HEK293 (cell line): ENCODE measurements around the gene OPTN.

Source experiments
- GFI1B ChIP-seq: fragments of 450-650 bp; formaldehyde crosslinking; IDR thresholded peaks from 2 replicates; pipeline ENCODE4 v1.5.1; 2016; ENCODE audit warnings: missing biosample characterization, missing genetic modification characterization
- HOXA7 ChIP-seq: sonication (generic); formaldehyde crosslinking; IDR thresholded peaks from 2 replicates; pipeline ENCODE4 v1.8.1; 2022; ENCODE audit warnings: missing genetic modification reagents, borderline replicate concordance
- KLF9 ChIP-seq: fragments of 450-650 bp; formaldehyde crosslinking; IDR thresholded peaks from 2 replicates; pipeline ENCODE4 v1.5.1; 2016; ENCODE audit warnings: missing biosample characterization, missing genetic modification characterization, low read depth
- OSR2 ChIP-seq: fragments of 450-650 bp; formaldehyde crosslinking; IDR thresholded peaks from 2 replicates; pipeline ENCODE4 v1.5.1; 2016; ENCODE audit warnings: missing biosample characterization, missing genetic modification characterization
- PATZ1 ChIP-seq: fragments of 450-650 bp; formaldehyde crosslinking; IDR thresholded peaks from 2 replicates; pipeline ENCODE4 v1.5.1; 2016; ENCODE audit warnings: missing biosample characterization, missing genetic modification characterization
- SP2 ChIP-seq: fragments of 450-650 bp; formaldehyde crosslinking; IDR thresholded peaks from 2 replicates; pipeline ENCODE4 v1.5.1; 2016; ENCODE audit warnings: missing biosample characterization, missing genetic modification characterization
- TSHZ1 ChIP-seq: fragments of 450-650 bp; formaldehyde crosslinking; IDR thresholded peaks from 2 replicates; pipeline ENCODE4 v1.5.1; 2016; ENCODE audit warnings: missing biosample characterization, missing genetic modification characterization, borderline replicate concordance
- ZBTB11 ChIP-seq: fragments of 450-650 bp; formaldehyde crosslinking; conservative IDR thresholded peaks from 2 replicates; pipeline ENCODE4 v1.5.1; 2016; ENCODE audit warnings: low read depth, missing biosample characterization, missing genetic modification characterization
- ZBTB48 ChIP-seq: fragments of 450-650 bp; formaldehyde crosslinking; IDR thresholded peaks from 2 replicates; pipeline ENCODE4 v1.5.1; 2016; ENCODE audit warnings: missing biosample characterization, missing genetic modification characterization
- ZNF23 ChIP-seq: fragments of 450-650 bp; formaldehyde crosslinking; IDR thresholded peaks from 2 replicates; pipeline ENCODE4 v1.5.1; 2016; ENCODE audit warnings: missing biosample characterization, missing genetic modification characterization, borderline replicate concordance
- ZNF239 ChIP-seq: fragments of 450-650 bp; formaldehyde crosslinking; IDR thresholded peaks from 2 replicates; pipeline ENCODE4 v1.5.1; 2016; ENCODE audit warnings: missing biosample characterization, missing genetic modification characterization
- ZNF561 ChIP-seq: fragments of 450-650 bp; IDR thresholded peaks from 2 replicates; pipeline ENCODE4 v1.5.1; 2018; ENCODE audit warnings: missing biosample characterization, missing genetic modification characterization, borderline replicate concordance
- TF ChIP-seq, protein P1 (sequence below): fragments of 450-650 bp; formaldehyde crosslinking; IDR thresholded peaks from 2 replicates; pipeline ENCODE4 v1.5.1; 2016; ENCODE audit warnings: missing biosample characterization, missing genetic modification characterization
- TF ChIP-seq, protein P2 (sequence below): IDR thresholded peaks from 2 replicates; pipeline ENCODE4 v1.6.1; 2011; ENCODE audit warnings: mild to moderate bottlenecking, low read depth, low read length, borderline replicate concordance

DNA sequence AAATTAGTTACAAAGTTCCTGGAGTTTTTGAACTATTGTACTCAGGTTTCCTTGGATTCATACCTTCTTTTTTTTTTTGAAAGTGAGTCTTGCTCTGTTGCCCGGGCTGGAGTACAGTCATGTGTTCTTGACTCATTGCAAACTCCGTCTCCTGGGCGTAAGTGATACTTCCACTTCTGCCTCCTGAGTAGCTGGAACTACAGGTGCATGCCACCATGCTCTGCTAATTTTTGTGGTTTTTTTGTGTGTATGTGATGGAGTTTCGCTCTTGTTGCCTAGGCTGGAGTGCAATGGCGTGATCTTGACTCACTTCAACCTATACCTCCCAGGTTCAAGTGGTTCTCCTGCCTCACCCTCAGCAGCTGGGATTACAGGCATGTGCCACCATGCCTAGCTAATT, 83.7 kb downstream of the OPTN start:
- TF ChIP-seq, protein P1, sequence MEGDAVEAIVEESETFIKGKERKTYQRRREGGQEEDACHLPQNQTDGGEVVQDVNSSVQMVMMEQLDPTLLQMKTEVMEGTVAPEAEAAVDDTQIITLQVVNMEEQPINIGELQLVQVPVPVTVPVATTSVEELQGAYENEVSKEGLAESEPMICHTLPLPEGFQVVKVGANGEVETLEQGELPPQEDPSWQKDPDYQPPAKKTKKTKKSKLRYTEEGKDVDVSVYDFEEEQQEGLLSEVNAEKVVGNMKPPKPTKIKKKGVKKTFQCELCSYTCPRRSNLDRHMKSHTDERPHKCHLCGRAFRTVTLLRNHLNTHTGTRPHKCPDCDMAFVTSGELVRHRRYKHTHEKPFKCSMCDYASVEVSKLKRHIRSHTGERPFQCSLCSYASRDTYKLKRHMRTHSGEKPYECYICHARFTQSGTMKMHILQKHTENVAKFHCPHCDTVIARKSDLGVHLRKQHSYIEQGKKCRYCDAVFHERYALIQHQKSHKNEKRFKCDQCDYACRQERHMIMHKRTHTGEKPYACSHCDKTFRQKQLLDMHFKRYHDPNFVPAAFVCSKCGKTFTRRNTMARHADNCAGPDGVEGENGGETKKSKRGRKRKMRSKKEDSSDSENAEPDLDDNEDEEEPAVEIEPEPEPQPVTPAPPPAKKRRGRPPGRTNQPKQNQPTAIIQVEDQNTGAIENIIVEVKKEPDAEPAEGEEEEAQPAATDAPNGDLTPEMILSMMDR (tag by site-specific recombination): no peak
- TF ChIP-seq HOXA7 (CRISPR knock-in tag) (no peak), PATZ1 (tag by site-specific recombination) (no peak), OSR2 (tag by site-specific recombination) (no peak), ZBTB48 (no peak), ZBTB11 (no peak), GFI1B (no peak), KLF9 (tag by site-specific recombination) (no peak), SP2 (tag by site-specific recombination) (no peak), TSHZ1 (no peak), ZNF239 (tag by site-specific recombination) (no peak), ZNF23 (no peak), ZNF561 (no peak)
- TF ChIP-seq, protein P2, sequence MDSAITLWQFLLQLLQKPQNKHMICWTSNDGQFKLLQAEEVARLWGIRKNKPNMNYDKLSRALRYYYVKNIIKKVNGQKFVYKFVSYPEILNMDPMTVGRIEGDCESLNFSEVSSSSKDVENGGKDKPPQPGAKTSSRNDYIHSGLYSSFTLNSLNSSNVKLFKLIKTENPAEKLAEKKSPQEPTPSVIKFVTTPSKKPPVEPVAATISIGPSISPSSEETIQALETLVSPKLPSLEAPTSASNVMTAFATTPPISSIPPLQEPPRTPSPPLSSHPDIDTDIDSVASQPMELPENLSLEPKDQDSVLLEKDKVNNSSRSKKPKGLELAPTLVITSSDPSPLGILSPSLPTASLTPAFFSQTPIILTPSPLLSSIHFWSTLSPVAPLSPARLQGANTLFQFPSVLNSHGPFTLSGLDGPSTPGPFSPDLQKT: no peak
